ENCODE results near the gene CZIB.

DNA sequence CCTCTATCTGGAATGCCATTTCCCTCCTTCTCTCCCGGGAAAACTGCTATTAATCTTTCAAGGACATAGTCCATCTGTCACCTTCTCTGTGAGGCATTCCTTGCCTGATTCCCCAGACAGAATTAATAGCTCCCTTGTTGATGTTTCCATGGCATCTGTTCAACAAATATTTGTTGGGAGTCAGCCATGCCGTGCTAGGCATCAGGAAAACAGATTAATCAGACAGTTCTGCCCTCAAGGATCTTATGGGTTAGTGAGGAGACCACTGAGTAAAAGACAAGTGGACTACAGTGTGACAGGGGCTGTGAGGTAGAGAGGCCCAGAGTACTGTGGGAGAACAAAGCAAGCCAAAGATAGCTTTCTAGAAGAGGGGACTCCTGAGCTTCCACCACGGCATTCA is 29.3 kb upstream of the CZIB start:
- TF ChIP-seq, protein P1, sequence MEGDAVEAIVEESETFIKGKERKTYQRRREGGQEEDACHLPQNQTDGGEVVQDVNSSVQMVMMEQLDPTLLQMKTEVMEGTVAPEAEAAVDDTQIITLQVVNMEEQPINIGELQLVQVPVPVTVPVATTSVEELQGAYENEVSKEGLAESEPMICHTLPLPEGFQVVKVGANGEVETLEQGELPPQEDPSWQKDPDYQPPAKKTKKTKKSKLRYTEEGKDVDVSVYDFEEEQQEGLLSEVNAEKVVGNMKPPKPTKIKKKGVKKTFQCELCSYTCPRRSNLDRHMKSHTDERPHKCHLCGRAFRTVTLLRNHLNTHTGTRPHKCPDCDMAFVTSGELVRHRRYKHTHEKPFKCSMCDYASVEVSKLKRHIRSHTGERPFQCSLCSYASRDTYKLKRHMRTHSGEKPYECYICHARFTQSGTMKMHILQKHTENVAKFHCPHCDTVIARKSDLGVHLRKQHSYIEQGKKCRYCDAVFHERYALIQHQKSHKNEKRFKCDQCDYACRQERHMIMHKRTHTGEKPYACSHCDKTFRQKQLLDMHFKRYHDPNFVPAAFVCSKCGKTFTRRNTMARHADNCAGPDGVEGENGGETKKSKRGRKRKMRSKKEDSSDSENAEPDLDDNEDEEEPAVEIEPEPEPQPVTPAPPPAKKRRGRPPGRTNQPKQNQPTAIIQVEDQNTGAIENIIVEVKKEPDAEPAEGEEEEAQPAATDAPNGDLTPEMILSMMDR (IDR thresholded peaks at IDR 0.05): no peak
- no peak for TF ChIP-seq POLR2A (IDR thresholded peaks at IDR 0.05)
